GM23248 (cell line): Measurements from ENCODE around the gene MEGF6. TPM values are rescaled to one million over a fixed set of nuclear protein-coding genes. Genes with fewer than 3 reads are reported as not detected.

ENCODE experiments used
- DNase-seq: peaks from one replicate; pipeline ENCODE4 v3.0.0-alpha.2; 2015
- H2AFZ ChIP-seq: fragments of 200-600 bp; sonication (generic); 2 replicates; pipeline ENCODE4 v1.6.1; 2016; ENCODE audit warnings: antibody characterized with exemption
- H3F3A ChIP-seq: fragments of 200-600 bp; sonication (generic); 2 replicates; pipeline ENCODE4 v1.6.1; 2016; ENCODE audit warnings: mild to moderate bottlenecking, antibody characterized with exemption, mixed run types; ENCODE audit not compliant: insufficient read depth
- H3K27ac ChIP-seq: fragments of 200-600 bp; sonication (generic); 2 replicates; pipeline ENCODE4 v1.5.1; 2016; ENCODE audit warnings: mild to moderate bottlenecking
- H3K27me3 ChIP-seq: fragments of 200-600 bp; sonication (generic); replicated peaks from 2 replicates; pipeline ENCODE4 v1.6.1; 2016; ENCODE audit warnings: mild to moderate bottlenecking; ENCODE audit not compliant: insufficient read depth
- H3K36me3 ChIP-seq: fragments of 200-600 bp; sonication (generic); 2 replicates; pipeline ENCODE4 v1.6.1; 2016; ENCODE audit warnings: low read depth, mild to moderate bottlenecking
- H3K4me1 ChIP-seq: fragments of 200-600 bp; sonication (generic); 2 replicates; pipeline ENCODE4 v1.6.1; 2016; ENCODE audit warnings: mild to moderate bottlenecking; ENCODE audit not compliant: insufficient read depth
- H3K4me2 ChIP-seq: fragments of 200-600 bp; sonication (generic); one replicate; pipeline ENCODE4 v1.6.1; 2016; ENCODE audit warnings: mild to moderate bottlenecking; ENCODE audit not compliant: unreplicated experiment
- H3K4me3 ChIP-seq: fragments of 200-600 bp; sonication (generic); 2 replicates; pipeline ENCODE4 v1.5.1; 2016; ENCODE audit warnings: mild to moderate bottlenecking
- H3K79me2 ChIP-seq: fragments of 200-600 bp; sonication (generic); 2 replicates; pipeline ENCODE4 v1.6.1; 2016; ENCODE audit warnings: mild to moderate bottlenecking; ENCODE audit not compliant: insufficient read depth
- H3K9ac ChIP-seq: fragments of 200-600 bp; sonication (generic); 2 replicates; pipeline ENCODE4 v1.6.1; 2016; ENCODE audit warnings: mild to moderate bottlenecking
- H3K9me2 ChIP-seq: fragments of 200-600 bp; sonication (generic); 2 replicates; pipeline ENCODE4 v1.6.1; 2016; ENCODE audit warnings: mixed run types, mild to moderate bottlenecking, moderate library complexity; ENCODE audit not compliant: insufficient read depth
- H3K9me3 ChIP-seq: fragments of 200-600 bp; sonication (generic); one replicate; pipeline ENCODE4 v1.6.1; 2017; ENCODE audit warnings: low read depth
- H4K20me1 ChIP-seq: fragments of 200-600 bp; sonication (generic); 2 replicates; pipeline ENCODE4 v1.6.0; 2016; ENCODE audit not compliant: insufficient read depth
- EZH2 ChIP-seq: fragments of 200-600 bp; sonication (generic); IDR thresholded peaks from 2 replicates; pipeline ENCODE4 v1.6.1; 2018; ENCODE audit warnings: antibody characterized with exemption, mild to moderate bottlenecking; ENCODE audit not compliant: insufficient read depth, poor library complexity, severe bottlenecking
- EZH2phosphoT487 ChIP-seq: fragments of 200-600 bp; sonication (generic); IDR thresholded peaks from 2 replicates; pipeline ENCODE4 v1.6.1; 2018; ENCODE audit warnings: antibody characterized with exemption, moderate library complexity, mild to moderate bottlenecking, low read depth; ENCODE audit not compliant: insufficient read depth
- WGBS, 2 experiments: methylation state at CpG; one replicate each; pipeline ENCODE4 v1.1.6; 2015 to 2017; ENCODE audit warnings: low lambda C conversion rate in 2 of 2, low coverage in 1 of 2; ENCODE audit errors: missing lambda C conversion rate in 2 of 2; 5-methylcytosine and 5-hydroxymethylcytosine counted together
- in situ Hi-C: fragments of 300-500 bp; cut with MboI; formaldehyde crosslinking; loops from 2 replicates; pipeline ENCODE4 v1.15.0; 2020
- polyA plus RNA-seq: library from polyadenylated mRNA; unstranded; fragments of >200 nt; fragmentation: Nextera tagmentation; extraction: Ambion mirVana; gene quantifications from 2 replicates; pipeline ENCODE4 v1.2.1, GENCODE V29; 2016
- total RNA-seq: library from RNA; depleted of rRNA; stranded (reverse); fragments of >200 nt; shearing (Covaris generic); gene quantifications from 2 replicates; pipeline ENCODE4 v1.2.3, GENCODE V29; 2014

The MEGF6 gene
- total and polyA plus RNA-seq, 2 experiments from 2014 or later, result 37.9 to 108 TPM

GRCh38 chr1:3463013-3463385 lies 148.3 kb downstream of the MEGF6 start:
- Histone ChIP-seq H3K4me1 (no peaks in the 10 kb centered on the region), H3K9me2 (no peaks in the 10 kb centered on the region), H3K4me3 (no peak overlapping the region), H4K20me1 (no peaks in the 10 kb centered on the region), H3K4me2 (no peak overlapping the region), H2AFZ (no peak overlapping the region), H3K27ac (no peak overlapping the region), H3F3A (no peaks in the 10 kb centered on the region), H3K9ac (no peak overlapping the region), H3K27me3 (0 out of 2 replicates have a peak, but pooled peaks cover 4% of the 10 kb centered on the region), H3K9me3 (no peaks in the 10 kb centered on the region), H3K36me3 (no peaks in the 10 kb centered on the region), H3K79me2 (no peaks in the 10 kb centered on the region)
- 81 to 86% methylated on average over 11 to 22 of the region's 22 CpGs for WGBS, 2 experiments
- no peak for TF ChIP-seq EZH2phosphoT487
- in situ Hi-C loops, result no loop called here
- no peak for DNase-seq

- Histone ChIP-seq H3K79me2 (no peaks in the 10 kb centered on the region), H3K9ac (no peak overlapping the region), H3K27me3 (0 out of 2 replicates have a peak, but pooled peaks cover 4% of the 10 kb centered on the region), H3F3A (no peaks in the 10 kb centered on the region), H3K4me3 (no peak overlapping the region), H3K27ac (no peak overlapping the region), H3K9me2 (no peaks in the 10 kb centered on the region), H3K9me3 (no peaks in the 10 kb centered on the region), H3K4me2 (no peak overlapping the region), H3K36me3 (no peaks in the 10 kb centered on the region), H3K4me1 (no peaks in the 10 kb centered on the region), H4K20me1 (no peaks in the 10 kb centered on the region), H2AFZ (no peak overlapping the region)
- TF ChIP-seq EZH2 (no peak), EZH2phosphoT487 (no peak)
- in situ Hi-C loops, result no loop called here
- no peak for DNase-seq
- 77 to 84% methylated on average over 14 to 16 of the region's 16 CpGs for WGBS, 2 experiments
Observed at GRCh38 chr1:3462356-3463012, 148.8 kb downstream of the MEGF6 start.

DNA sequence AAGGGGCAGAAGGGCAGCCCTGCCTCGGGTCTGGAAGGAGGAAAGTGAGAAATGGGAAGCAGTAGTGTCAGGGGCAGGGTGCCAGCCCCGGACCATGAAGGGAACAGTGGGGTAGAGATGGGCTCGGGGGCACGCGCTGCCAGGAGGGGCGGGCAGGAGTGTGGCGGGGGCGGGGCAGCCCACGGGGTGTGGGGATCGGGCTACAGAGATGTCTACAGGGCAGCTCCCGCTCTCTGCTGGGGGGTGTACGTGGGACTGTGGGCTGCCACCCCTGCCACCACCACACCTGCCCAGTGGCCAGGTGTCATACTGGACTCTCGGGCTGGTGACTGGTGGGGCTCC lies 149.4 kb downstream of the MEGF6 start:
- Histone ChIP-seq H3F3A (no peaks in the 10 kb centered on the region), H3K9me2 (no peaks in the 10 kb centered on the region), H3K27me3 (0 out of 2 replicates have a peak, but pooled peaks cover 4% of the 10 kb centered on the region), H3K4me2 (no peak overlapping the region), H3K27ac (no peak overlapping the region), H3K4me1 (no peaks in the 10 kb centered on the region), H3K4me3 (no peak overlapping the region), H4K20me1 (no peaks in the 10 kb centered on the region), H3K9me3 (no peaks in the 10 kb centered on the region), H2AFZ (no peak overlapping the region), H3K9ac (no peak overlapping the region), H3K36me3 (no peaks in the 10 kb centered on the region), H3K79me2 (no peaks in the 10 kb centered on the region)
- 68 to 78% methylated on average over 7 to 13 of the region's 13 CpGs for WGBS, 2 experiments
- TF ChIP-seq EZH2phosphoT487, result no peak
- no peak for TF ChIP-seq EZH2
- no peak for DNase-seq
- in situ Hi-C loops, result no loop called here

DNA sequence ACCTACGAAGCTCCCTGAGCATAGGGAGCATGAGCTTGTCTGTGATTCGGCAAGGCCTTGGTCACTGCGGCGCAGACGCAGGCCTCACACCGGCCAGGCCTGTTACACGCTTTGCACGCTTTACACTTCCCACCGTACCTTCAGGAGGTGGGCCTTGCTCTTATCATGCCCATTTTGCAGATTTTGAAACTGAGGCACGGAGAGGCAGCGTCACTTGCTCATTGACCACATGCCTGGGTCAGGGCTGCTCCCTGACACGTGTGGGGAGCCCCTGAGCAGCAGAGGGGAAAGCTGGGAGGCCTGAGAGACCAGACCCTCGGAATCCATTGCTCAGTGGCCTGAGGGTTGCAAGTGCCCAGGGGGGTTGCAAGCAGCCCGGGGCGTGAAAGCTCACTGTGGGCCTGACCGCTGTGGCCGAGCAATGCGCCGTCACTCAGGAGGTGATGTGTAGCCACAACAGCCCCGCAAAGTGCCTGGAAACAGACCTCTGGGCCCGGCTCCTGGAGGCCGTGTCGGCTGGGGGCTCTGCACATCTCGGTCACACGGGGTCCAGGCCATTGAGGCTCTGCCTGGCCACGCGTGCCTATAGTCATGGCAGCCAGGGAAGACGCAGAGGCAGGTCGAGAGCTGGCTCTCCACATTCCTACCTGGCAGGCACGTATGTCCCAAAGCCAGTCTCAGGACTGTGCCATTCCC lies 149.9 kb downstream of the MEGF6 start:
- Histone ChIP-seq H3K9ac (no peak overlapping the region), H3K36me3 (no peaks in the 10 kb centered on the region), H3K4me2 (no peak overlapping the region), H3K9me2 (no peaks in the 10 kb centered on the region), H3K9me3 (no peaks in the 10 kb centered on the region), H3K27ac (no peak overlapping the region), H3K27me3 (0 out of 2 replicates have a peak, but pooled peaks cover 4% of the 10 kb centered on the region), H2AFZ (no peak overlapping the region), H3K4me3 (no peak overlapping the region), H3F3A (no peaks in the 10 kb centered on the region), H3K4me1 (no peaks in the 10 kb centered on the region), H4K20me1 (no peaks in the 10 kb centered on the region), H3K79me2 (no peaks in the 10 kb centered on the region)
- WGBS, 2 experiments, result 82% methylated on average over 30 of the region's 30 CpGs
- in situ Hi-C loops, result no loop called here
- TF ChIP-seq EZH2phosphoT487 (no peak), EZH2 (no peak)
- DNase-seq, result no peak
